ENCODE measurements around the gene SH2D1B.

SH2D1B gene

DNA sequence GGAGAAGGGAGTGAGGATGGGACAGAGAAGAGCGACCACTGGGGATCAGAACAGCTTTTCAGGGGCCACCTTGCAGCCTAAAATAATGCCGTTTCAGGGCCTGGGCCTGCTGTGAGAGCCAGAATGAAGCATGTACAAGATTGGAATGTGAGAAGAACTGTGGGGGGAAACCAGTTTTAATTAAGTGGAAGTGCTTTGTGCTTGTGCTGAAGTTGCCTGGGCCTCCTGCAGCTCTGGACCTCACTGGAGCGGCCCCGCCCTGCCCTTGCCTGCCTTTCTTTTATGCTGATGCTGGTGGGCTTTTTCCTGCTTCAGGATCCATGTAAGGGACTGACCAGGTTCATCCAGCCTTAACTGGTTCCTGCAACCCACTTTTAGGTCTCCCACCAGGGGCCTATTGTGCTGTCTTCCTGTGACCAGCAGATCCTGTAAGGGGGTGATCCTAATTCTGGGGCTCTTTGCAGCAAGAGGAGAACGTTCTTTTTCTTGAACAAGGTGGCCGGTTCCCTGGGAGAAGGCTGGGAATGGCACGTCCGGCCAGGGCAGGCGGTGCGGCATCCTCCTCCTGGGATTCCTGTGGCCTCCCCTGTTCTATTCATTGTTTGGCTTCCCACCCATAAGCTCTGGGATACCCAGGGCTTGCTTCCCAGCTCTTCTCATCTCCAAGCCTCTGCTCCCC is 27.2 kb downstream of the SH2D1B start:
- no peak overlapping the region for H3K4me3 ChIP-seq (ENCODE audit: low read length)
- DNase-seq (ENCODE audit: low read depth): no peak
- TF ChIP-seq, protein P1, sequence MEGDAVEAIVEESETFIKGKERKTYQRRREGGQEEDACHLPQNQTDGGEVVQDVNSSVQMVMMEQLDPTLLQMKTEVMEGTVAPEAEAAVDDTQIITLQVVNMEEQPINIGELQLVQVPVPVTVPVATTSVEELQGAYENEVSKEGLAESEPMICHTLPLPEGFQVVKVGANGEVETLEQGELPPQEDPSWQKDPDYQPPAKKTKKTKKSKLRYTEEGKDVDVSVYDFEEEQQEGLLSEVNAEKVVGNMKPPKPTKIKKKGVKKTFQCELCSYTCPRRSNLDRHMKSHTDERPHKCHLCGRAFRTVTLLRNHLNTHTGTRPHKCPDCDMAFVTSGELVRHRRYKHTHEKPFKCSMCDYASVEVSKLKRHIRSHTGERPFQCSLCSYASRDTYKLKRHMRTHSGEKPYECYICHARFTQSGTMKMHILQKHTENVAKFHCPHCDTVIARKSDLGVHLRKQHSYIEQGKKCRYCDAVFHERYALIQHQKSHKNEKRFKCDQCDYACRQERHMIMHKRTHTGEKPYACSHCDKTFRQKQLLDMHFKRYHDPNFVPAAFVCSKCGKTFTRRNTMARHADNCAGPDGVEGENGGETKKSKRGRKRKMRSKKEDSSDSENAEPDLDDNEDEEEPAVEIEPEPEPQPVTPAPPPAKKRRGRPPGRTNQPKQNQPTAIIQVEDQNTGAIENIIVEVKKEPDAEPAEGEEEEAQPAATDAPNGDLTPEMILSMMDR (conservative IDR thresholded peaks at IDR 0.05; ENCODE audit: low read length): no peak

DNA sequence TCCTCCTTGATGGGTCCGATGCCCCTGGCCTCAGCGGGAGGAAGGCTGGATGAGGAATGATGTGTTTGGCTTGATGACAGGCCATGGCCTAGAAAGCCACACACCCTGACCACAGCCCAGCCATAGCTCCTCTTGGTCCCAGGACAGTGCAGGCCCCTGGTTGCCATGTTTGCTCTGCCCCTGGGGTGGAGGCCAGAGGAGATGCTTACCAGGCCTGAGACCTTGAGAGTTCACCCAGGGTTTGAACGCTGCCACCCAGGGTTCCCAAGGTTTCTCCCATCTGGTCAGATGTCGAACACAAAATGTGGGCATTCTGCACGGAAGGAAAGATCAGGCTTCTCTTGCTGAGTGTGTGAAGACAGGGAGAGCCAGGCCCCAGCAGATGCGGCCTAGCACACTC is 27.8 kb downstream of the SH2D1B start:
- TF ChIP-seq, protein P1 (conservative IDR thresholded peaks at IDR 0.05; ENCODE audit: low read length): no peak
- H3K4me3 ChIP-seq (ENCODE audit: low read length): no peak overlapping the region
- DNase-seq (ENCODE audit: low read depth): no peak

DNA sequence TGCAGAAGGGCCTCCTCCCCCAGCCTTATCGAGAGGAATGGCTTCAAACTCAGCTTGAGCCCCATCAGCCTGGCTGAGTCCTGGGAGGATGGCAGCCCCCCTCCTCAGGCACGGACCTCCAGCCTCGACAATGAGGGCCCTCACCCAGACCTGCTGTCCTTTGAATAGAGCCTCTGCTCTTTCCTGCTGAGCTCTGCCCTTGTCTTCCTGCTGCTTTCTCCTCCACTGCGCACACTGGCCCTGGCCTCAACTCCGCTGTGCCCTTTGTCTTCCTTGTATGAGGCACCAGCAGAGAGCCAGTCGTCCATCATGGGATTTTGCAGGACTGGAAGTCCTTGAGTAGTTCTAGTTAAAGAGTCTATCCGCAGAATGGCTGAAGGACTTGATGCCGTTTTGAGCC is 28.4 kb downstream of the SH2D1B start:
- no peak overlapping the region for H3K4me3 ChIP-seq (ENCODE audit: low read length)
- TF ChIP-seq, protein P1 (conservative IDR thresholded peaks at IDR 0.05; ENCODE audit: low read length): no peak
- DNase-seq (ENCODE audit: low read depth): no peak

DNA sequence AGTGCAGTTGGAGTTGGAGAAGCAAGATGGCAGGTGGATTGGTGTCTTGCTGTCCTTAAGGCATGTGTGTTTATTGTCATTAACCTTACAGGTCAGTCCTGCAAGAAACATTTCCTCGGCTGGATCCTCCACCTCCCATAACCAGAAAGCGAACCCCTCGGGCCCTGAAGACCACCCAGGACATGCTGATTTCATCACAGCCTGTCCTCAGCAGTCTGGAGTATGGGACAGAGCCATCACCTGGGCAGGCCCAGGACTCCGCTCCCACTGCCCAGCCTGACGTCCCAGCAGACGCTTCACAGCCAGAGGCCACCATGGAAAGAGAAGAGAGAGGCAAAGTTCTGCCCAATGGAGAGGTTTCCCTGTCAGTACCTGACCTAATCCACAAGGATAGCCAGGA is 28.8 kb downstream of the SH2D1B start:
- no peak for DNase-seq (ENCODE audit: low read depth)
- no peak overlapping the region for H3K4me3 ChIP-seq (ENCODE audit: low read length)
- TF ChIP-seq, protein P1 (conservative IDR thresholded peaks at IDR 0.05; ENCODE audit: low read length): no peak

DNA sequence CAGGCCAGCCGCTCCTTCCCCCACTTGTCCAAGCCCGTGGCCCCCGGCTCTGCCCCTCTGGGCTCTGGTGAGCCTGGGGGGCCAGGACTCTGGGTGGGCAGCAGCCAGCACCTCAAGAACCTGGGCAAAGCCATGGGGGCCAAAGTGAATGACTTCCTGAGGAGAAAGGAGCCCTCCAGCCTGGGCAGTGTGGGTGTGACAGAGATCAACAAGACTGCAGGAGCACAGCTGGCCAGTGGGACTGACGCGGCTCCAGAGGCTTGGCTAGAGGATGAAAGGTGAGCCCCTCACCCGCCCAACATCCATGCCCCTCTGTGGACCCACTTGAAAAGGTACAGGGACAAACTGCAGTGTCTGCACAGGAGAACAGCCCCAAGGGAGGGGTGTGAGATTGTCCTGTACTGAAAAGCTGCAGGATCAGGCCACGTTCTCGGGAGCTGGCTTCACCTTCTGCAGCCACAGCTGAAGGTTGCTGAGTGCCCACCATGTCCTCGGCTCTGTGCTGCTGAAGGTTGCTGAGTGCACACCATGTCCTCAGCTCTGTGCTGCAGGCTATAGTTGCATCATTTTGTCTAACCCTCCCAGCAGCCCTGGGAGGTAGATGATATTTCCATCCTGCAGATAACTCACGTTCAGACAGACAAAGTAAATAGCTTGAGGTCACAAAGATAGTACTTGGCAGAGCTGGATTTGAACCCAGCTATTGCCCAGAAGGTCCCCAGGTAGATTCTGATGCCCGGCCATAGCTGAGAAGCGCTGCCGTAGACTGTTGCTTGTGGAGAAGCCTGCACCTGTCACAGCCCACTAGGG is 29.8 kb downstream of the SH2D1B start:
- no peak overlapping the region for H3K4me3 ChIP-seq (ENCODE audit: low read length)
- TF ChIP-seq, protein P1 (conservative IDR thresholded peaks at IDR 0.05; ENCODE audit: low read length): no peak
- DNase-seq (ENCODE audit: low read depth): no peak

DNA sequence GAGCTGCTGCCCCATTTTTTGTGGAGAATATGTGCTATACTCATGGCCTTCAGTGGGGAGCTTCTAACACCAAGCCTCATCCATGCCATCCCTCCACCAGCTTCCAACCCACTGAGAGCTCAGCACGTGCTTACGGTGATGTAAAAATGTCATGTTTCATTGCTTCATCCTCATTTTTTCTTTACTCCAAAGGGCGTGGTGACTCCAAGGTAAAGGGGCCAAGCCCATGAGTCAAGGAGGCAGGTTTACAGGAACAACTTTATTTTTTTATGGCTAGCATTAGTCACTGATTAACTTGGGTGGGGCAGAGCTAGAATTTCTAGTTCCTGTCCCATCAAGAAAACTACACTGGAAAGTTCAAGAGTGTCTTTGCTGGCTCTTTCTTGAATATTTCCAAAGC is 30.6 kb downstream of the SH2D1B start, which contains the start of gene C1orf226:
Gene C1orf226 (plus strand): TSS at position 346 of the 400 bp plus-strand sequence. CDS start 174 bp downstream, outside the sequence.
- H3K4me3 ChIP-seq (ENCODE audit: low read length): no peak within 1 kb of the TSS
- DNase-seq (ENCODE audit: low read depth): no peak
- TF ChIP-seq, protein P1 (conservative IDR thresholded peaks at IDR 0.05; ENCODE audit: low read length): no peak
